CD14-positive monocyte (primary cell): ENCODE data around the gene LEAP2. TPM values are rescaled to one million over a fixed set of nuclear protein-coding genes. Genes with fewer than 3 reads are reported as not detected.

Source experiments
- DNase-seq, 3 donors: peaks; one replicate each; pipeline ENCODE4 v3.0.0-alpha.2; 2011 to 2022
- H2AFZ ChIP-seq: 2 replicates; pipeline ENCODE4 v1.6.0; 2012; ENCODE audit warnings: mild to moderate bottlenecking, low read depth, low read length, inconsistent platforms; ENCODE audit not compliant: insufficient read depth, poor library complexity, severe bottlenecking
- H3K27ac ChIP-seq, 2 donors: 1 replicate in 1 of 2; 2 replicates in 1 of 2; pipeline ENCODE4 v1.5.1; 2012 to 2013; ENCODE audit warnings: low read length in 2 of 2, control low read depth in 1 of 2, inconsistent platforms in 1 of 2, low read depth in 1 of 2, mild to moderate bottlenecking in 1 of 2
- H3K27me3 ChIP-seq, 2 donors: one replicate each; pipeline versions ENCODE4 v1.6.0 to v1.6.1; 2011 to 2013; ENCODE audit warnings: low read length in 2 of 2; ENCODE audit not compliant: control insufficient read depth in 2 of 2, insufficient read depth in 2 of 2
- H3K36me3 ChIP-seq, 2 donors: replicated peaks in 1 of 2; 1 replicate in 1 of 2; 2 replicates in 1 of 2; pipeline versions ENCODE4 v1.5.1 to v1.6.1; 2012 to 2013; ENCODE audit warnings: low read length in 2 of 2, control low read depth in 1 of 2, inconsistent platforms in 1 of 2, mild to moderate bottlenecking in 1 of 2; ENCODE audit not compliant: insufficient read depth in 2 of 2, control insufficient read depth in 1 of 2
- H3K4me1 ChIP-seq, 2 donors: 1 replicate in 1 of 2; 2 replicates in 1 of 2; pipeline versions ENCODE4 v1.5.1 to v1.6.1; 2012 to 2013; ENCODE audit warnings: low read length in 2 of 2, control low read depth in 1 of 2, inconsistent platforms in 1 of 2, mild to moderate bottlenecking in 1 of 2, moderate library complexity in 1 of 2; ENCODE audit not compliant: insufficient read depth in 2 of 2, control insufficient read depth in 1 of 2
- H3K4me2 ChIP-seq: replicated peaks from 2 replicates; pipeline ENCODE3; 2012; ENCODE audit warnings: low read length, moderate library complexity, mild to moderate bottlenecking; ENCODE audit not compliant: poor library complexity, severe bottlenecking; ENCODE audit errors: extremely low read depth
- H3K4me3 ChIP-seq, 3 experiments: fragments of 200-600 bp in 1 of 3; sonication (generic) in 1 of 3; replicated peaks in 1 of 3; 1 replicate in 2 of 3; 2 replicates in 1 of 3; pipeline ENCODE4 v1.5.1; 2011 to 2013; ENCODE audit warnings: low read length in 3 of 3, mild to moderate bottlenecking in 3 of 3, control low read depth in 2 of 3, low read depth in 2 of 3, inconsistent platforms in 1 of 3, moderate library complexity in 1 of 3
- H3K79me2 ChIP-seq: 2 replicates; pipeline ENCODE4 v1.6.0; 2012; ENCODE audit warnings: mild to moderate bottlenecking, control low read depth, inconsistent platforms, low read length, moderate library complexity; ENCODE audit not compliant: insufficient read depth
- H3K9ac ChIP-seq: 2 replicates; pipeline ENCODE4 v1.6.0; 2017; ENCODE audit warnings: low read length, mild to moderate bottlenecking; ENCODE audit not compliant: insufficient read depth, poor library complexity, severe bottlenecking
- H3K9me3 ChIP-seq, 2 donors: replicated peaks in 1 of 2; 1 replicate in 1 of 2; 2 replicates in 1 of 2; pipeline versions ENCODE4 v1.5.1 to v1.6.1; 2012 to 2013; ENCODE audit warnings: low read length in 2 of 2, control low read depth in 1 of 2; ENCODE audit not compliant: control insufficient read depth in 1 of 2, insufficient read depth in 1 of 2
- H4K20me1 ChIP-seq: 2 replicates; pipeline ENCODE4 v1.6.0; 2012; ENCODE audit warnings: mild to moderate bottlenecking, low read length, control low read depth, moderate library complexity; ENCODE audit not compliant: insufficient read depth
- H3K27ac Mint-ChIP-seq, 7 donors: one replicate each; pipeline ENCODE4 v1.8.0; 2020; ENCODE audit warnings: mild to moderate bottlenecking in 7 of 7, mixed read lengths in 7 of 7, moderate library complexity in 6 of 7, inconsistent platforms in 2 of 7
- H3K27me3 Mint-ChIP-seq, 3 donors: one replicate each; pipeline ENCODE4 v1.8.0; 2021 to 2022; ENCODE audit warnings: low read depth in 3 of 3, mild to moderate bottlenecking in 3 of 3, mixed read lengths in 3 of 3, moderate library complexity in 3 of 3, inconsistent platforms in 1 of 3
- H3K36me3 Mint-ChIP-seq, 2 donors: one replicate each; pipeline ENCODE4 v1.8.0; 2020; ENCODE audit warnings: mixed read lengths in 2 of 2, inconsistent platforms in 1 of 2, mild to moderate bottlenecking in 1 of 2
- H3K4me1 Mint-ChIP-seq: one replicate; pipeline ENCODE4 v1.8.0; 2020; ENCODE audit warnings: mild to moderate bottlenecking, mixed read lengths
- H3K4me3 Mint-ChIP-seq, 2 donors: one replicate each; pipeline ENCODE4 v1.8.0; 2020; ENCODE audit warnings: mild to moderate bottlenecking in 2 of 2, mixed read lengths in 2 of 2, moderate library complexity in 1 of 2
- H3K9me3 Mint-ChIP-seq, 7 donors: one replicate each; pipeline ENCODE4 v1.8.0; 2020 to 2022; ENCODE audit warnings: mixed read lengths in 7 of 7, mild to moderate bottlenecking in 6 of 7, moderate library complexity in 6 of 7, inconsistent platforms in 2 of 7
- WGBS: methylation state at CpG from one replicate; pipeline ENCODE4 v1.1.5; 2013; ENCODE audit warnings: missing lambda C conversion rate; ENCODE audit not compliant: insufficient coverage; 5-methylcytosine and 5-hydroxymethylcytosine counted together
- intact Hi-C, 2 donors: fragments of 100-400 bp; cut with micrococcal nuclease; formaldehyde crosslinking; loops; one replicate each; pipeline versions ENCODE4 v1.15.0 to v1.15.1; 2023
- polyA plus RNA-seq, 3 donors: library from polyadenylated mRNA; depleted of rRNA in 1 of 3; unstranded in 2 of 3; stranded (reverse) in 1 of 3; fragments of 300-500 nt in 2 of 3; fragments of >200 nt in 1 of 3; fragmentation: Illumina TruSeq in 2 of 3; gene quantifications; 1 replicate in 2 of 3; 2 replicates in 1 of 3; pipeline ENCODE4 v1.2.3, GENCODE V29; 2012 to 2021
- TF ChIP-seq, protein P1 (sequence below): fragments of 200-600 bp; IDR thresholded peaks from one replicate; pipeline ENCODE4 v1.8.0; 2022; ENCODE audit warnings: antibody characterized with exemption, mild to moderate bottlenecking

LEAP2 gene
- polyA plus RNA-seq, 3 donors = 0.59 to 2.3 (median 0.88) TPM

DNA sequence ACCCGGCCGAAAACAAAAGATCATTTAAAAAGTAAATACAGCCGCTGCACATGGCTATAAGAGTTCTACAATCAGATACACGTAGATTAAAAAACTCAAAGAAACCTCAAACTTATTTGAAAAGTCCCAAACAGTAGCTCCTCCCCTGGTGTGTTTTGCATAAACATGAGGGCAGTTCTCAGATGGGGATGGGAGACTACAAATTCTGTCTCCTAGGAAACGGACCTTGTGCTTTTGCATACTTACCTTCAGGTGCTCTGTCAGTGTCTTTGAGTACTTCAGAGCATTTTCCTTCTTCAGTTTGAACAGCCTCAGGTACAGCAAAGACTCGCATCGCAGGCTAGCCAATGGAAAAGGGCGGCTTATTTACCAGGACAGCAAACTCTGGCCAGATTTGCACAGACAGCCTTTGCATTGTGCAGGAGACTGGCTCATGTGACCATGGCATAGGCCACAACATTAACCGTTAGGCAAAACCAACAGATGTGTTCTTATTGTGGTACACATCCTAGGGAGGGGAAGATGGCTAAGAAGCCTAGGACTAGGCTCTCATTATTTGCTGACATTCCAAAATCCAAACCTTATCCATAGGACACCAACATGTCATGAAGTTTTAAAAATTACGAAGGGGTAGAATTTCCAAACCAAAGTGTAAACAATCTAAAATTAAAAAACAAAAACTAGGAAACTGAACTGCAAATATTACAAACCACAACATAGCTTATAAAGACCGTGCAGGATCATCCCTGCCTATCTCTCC is 12.8 kb downstream of the LEAP2 start:
- no peaks in the 10 kb centered on the region for H3K79me2 ChIP-seq
- H3K4me2 ChIP-seq = no peak overlapping the region
- H3K9me3 Mint-ChIP-seq = no peaks in the 10 kb centered on the region
- TF ChIP-seq, protein P1, sequence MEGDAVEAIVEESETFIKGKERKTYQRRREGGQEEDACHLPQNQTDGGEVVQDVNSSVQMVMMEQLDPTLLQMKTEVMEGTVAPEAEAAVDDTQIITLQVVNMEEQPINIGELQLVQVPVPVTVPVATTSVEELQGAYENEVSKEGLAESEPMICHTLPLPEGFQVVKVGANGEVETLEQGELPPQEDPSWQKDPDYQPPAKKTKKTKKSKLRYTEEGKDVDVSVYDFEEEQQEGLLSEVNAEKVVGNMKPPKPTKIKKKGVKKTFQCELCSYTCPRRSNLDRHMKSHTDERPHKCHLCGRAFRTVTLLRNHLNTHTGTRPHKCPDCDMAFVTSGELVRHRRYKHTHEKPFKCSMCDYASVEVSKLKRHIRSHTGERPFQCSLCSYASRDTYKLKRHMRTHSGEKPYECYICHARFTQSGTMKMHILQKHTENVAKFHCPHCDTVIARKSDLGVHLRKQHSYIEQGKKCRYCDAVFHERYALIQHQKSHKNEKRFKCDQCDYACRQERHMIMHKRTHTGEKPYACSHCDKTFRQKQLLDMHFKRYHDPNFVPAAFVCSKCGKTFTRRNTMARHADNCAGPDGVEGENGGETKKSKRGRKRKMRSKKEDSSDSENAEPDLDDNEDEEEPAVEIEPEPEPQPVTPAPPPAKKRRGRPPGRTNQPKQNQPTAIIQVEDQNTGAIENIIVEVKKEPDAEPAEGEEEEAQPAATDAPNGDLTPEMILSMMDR = no peak
- no peak overlapping the region for H3K9ac ChIP-seq
- H3K4me3 ChIP-seq = no peak overlapping the region
- no peak overlapping the region for H3K4me3 Mint-ChIP-seq
- no peak overlapping the region for H3K27ac Mint-ChIP-seq
- intact Hi-C loops = loop anchor here (10.0 kb wide), 1 partner anchor 501 kb away; no protein-coding TSS in a partner anchor
- no peak for DNase-seq
- peaks cover 63 to 83% of the 10 kb centered on the region in 2 donors for H3K36me3 Mint-ChIP-seq
- H2AFZ ChIP-seq = no peak overlapping the region
- WGBS = 94% methylated on average over 5 of the region's 11 CpGs
- H3K27me3 ChIP-seq = no peaks in the 10 kb centered on the region
- peaks cover 5% of the 10 kb centered on the region for H3K4me1 Mint-ChIP-seq
- no peaks in the 10 kb centered on the region for H4K20me1 ChIP-seq
- H3K36me3 ChIP-seq = peaks cover 57 to 84% of the 10 kb centered on the region in 2 donors
- no peak overlapping the region for H3K27ac ChIP-seq
- no peaks in the 10 kb centered on the region for H3K9me3 ChIP-seq
- H3K4me1 ChIP-seq = no peaks in the 10 kb centered on the region
- no peaks in the 10 kb centered on the region for H3K27me3 Mint-ChIP-seq

DNA sequence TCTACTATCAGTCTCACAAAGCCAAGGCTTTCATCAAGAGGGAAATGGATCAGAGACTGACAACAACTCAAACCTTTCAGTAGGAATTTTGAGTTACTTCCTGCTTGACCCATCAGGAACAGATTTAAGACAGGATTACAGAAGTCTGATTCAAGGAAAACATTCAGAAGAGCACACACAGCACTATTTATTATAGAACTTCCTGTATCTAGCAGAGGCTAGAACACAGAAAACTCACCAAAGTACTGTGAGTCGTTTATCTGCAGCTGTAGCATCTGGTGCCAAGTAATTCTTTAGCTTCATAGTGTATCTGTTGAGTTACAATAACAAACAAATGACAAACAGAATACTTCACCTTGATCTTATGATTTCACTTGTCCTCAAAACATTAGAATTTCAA is 13.8 kb downstream of the LEAP2 start:
- WGBS = no CpG with 5 or more reads among the region's 1 CpG
- Mint-ChIP-seq H3K9me3 (no peaks in the 10 kb centered on the region), H3K27me3 (no peaks in the 10 kb centered on the region), H3K4me3 (no peak overlapping the region), H3K36me3 (peaks cover 64 to 81% of the 10 kb centered on the region in 2 donors), H3K4me1 (peaks cover 5% of the 10 kb centered on the region), H3K27ac (no peak overlapping the region)
- intact Hi-C loops = loop anchor here (10.0 kb wide), 1 partner anchor 502 kb away; no protein-coding TSS in a partner anchor
- Histone ChIP-seq H4K20me1 (no peaks in the 10 kb centered on the region), H3K4me3 (no peak overlapping the region), H3K9me3 (no peaks in the 10 kb centered on the region), H3K4me2 (no peak overlapping the region), H3K27ac (no peak overlapping the region), H3K4me1 (no peaks in the 10 kb centered on the region), H3K79me2 (no peaks in the 10 kb centered on the region), H2AFZ (no peak overlapping the region), H3K27me3 (no peaks in the 10 kb centered on the region), H3K36me3 (peaks cover 58 to 84% of the 10 kb centered on the region in 2 donors), H3K9ac (no peak overlapping the region)
- TF ChIP-seq, protein P1 = no peak
- no peak for DNase-seq
